Gastrocnemius medialis (tissue), 4 donors: Measurements from ENCODE around the gene NCAPH2. TPM values are rescaled to one million over a fixed set of nuclear protein-coding genes. Genes with fewer than 3 reads are reported as not detected.
A peak's percentile ranks its signal among the peaks of the same experiment; 100 is the strongest.

Source experiments
- ATAC-seq, 2 donors: fragments of 150-250 bp; one replicate each; pipeline ENCODE4 v1.9.1; 2016
- DNase-seq, 2 donors: peaks; one replicate each; pipeline ENCODE4 v3.0.0-alpha.2; 2019
- H3K27ac ChIP-seq, 4 donors: fragments of 200-600 bp; sonication (generic); 1 replicate in 1 of 4; 2 replicates in 3 of 4; pipeline ENCODE4 v1.5.1; 2016 to 2018; ENCODE audit warnings: mild to moderate bottlenecking in 2 of 4, moderate library complexity in 1 of 4
- H3K27me3 ChIP-seq, 3 donors: fragments of 200-600 bp; sonication (generic) in 2 of 3; 1 replicate in 1 of 3; 2 replicates in 2 of 3; pipeline versions ENCODE4 v1.5.1 to v1.6.0; 2016 to 2019; ENCODE audit warnings: mild to moderate bottlenecking in 1 of 3, moderate library complexity in 1 of 3
- H3K36me3 ChIP-seq, 2 donors: fragments of 200-600 bp; sonication (generic) in 1 of 2; one replicate each; pipeline ENCODE4 v1.5.1; 2017 to 2018
- H3K4me1 ChIP-seq, 2 donors: fragments of 200-600 bp; sonication (generic) in 1 of 2; one replicate each; pipeline ENCODE4 v1.5.1; 2016 to 2017; ENCODE audit warnings: mild to moderate bottlenecking in 2 of 2
- H3K4me3 ChIP-seq, 4 donors: fragments of 200-600 bp; sonication (generic) in 3 of 4; 1 replicate in 1 of 4; 2 replicates in 3 of 4; pipeline ENCODE4 v1.5.1; 2016 to 2019; ENCODE audit warnings: mild to moderate bottlenecking in 2 of 4
- H3K9me3 ChIP-seq, 3 donors: fragments of 200-600 bp; sonication (generic) in 2 of 3; 1 replicate in 1 of 3; 2 replicates in 2 of 3; pipeline ENCODE4 v1.5.1; 2016 to 2019
- POLR2A ChIP-seq, 2 donors: fragments of 450-650 bp; IDR thresholded peaks; one replicate each; pipeline ENCODE4 v1.6.1; 2017; ENCODE audit warnings: antibody characterized with exemption in 2 of 2, mild to moderate bottlenecking in 2 of 2, moderate library complexity in 2 of 2
- in situ Hi-C, 4 donors: fragments of 200-750 bp; cut with MboI; loops; one replicate each; pipeline versions ENCODE4 v1.15.0 to v1.8.0; 2017; ENCODE audit warnings: low sequenced_read_pairs in 4 of 4
- intact Hi-C: fragments of 100-400 bp; cut with DNase I; formaldehyde crosslinking; loops from one replicate; pipeline ENCODE4 v1.15.1; 2023; ENCODE audit warnings: low total_unique reads
- total RNA-seq, 4 donors: library from RNA; depleted of rRNA; stranded (reverse); fragments of >200 nt; gene quantifications; one replicate each; pipeline versions ENCODE4 v1.1.0 to v1.2.3, GENCODE V29; 2016
- TF ChIP-seq, protein P1 (sequence below), 5 experiments: fragments of 450-650 bp in 3 of 5; fragments of 200-600 bp in 2 of 5; sonication (generic) in 2 of 5; IDR thresholded peaks in 4 of 5; conservative IDR thresholded peaks in 1 of 5; 1 replicate in 4 of 5; 2 replicates in 1 of 5; pipeline ENCODE4 v1.5.1; 2016 to 2019; ENCODE audit warnings: antibody characterized with exemption in 5 of 5, mild to moderate bottlenecking in 3 of 5, moderate library complexity in 3 of 5

NCAPH2 gene
- total RNA-seq, 4 donors from 2014 or later, result 19.0 to 29.3 (median 23.4) TPM

DNA sequence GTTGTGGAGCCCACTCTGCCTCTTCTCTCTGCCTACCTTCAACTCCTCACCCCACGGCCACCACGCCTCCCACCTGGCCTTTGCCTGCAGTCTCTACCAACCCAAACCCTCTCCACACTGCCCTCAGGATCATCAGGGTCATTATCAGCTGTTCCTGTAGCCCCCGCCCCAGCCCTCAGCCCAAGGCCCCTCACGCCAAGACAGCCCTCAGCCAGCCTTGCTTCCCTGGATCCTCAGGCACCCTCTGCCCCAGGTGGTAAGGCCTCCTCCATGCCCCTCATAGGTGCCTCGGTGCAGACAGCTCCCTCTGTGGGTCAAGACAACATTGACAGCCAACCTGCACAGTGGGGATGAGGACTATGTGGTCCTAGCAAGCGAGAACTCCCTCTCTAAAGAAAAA lies 34.9 kb upstream of the NCAPH2 start:
- intact Hi-C loops, result no loop called here

DNA sequence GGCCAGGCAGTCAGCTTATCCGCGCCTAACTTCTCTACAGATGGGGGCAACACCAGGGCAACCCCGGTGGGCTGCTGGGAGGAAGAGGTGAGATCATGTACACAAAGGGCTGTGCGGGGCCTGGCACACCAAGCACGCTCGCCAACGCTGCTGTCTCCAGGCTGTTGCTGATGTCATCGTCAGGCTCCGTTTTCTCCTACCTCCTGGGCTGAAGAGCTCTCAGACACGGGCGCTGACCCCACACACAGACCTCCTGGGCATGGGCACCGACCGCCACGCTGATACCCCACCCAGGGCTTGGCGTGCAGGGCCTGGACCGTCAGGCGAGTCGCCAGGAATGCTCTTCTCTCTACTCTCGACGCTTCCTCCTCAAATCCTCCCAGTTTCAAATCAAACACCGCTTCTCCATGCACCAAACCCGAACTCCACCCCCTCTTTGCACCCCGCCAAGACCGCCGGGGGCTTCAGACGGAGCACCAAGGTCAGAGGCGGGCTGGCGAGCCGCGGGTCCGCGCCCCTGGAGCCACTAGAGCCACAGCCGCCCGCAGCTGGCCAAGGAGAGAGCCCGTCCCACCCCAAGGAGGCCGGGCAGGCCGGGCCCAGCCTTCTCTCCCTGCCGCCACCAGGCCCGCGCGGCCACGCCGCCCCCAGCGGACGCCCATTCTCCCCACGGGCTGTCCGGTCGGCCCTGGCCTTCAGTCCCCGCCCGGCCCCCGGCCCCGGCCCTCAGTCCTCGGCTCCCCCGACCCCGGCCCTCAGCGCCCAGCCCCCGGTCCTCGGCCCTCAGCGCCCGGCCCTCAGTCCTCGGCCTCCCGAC lies 34.0 kb upstream of the NCAPH2 start:
- no peak for DNase-seq
- intact Hi-C loops, result no loop called here
- H3K4me1 ChIP-seq, result peaks cover 45 to 54% of the 10 kb centered on the region in 2 donors

More for the DNA sequence above, 34.9 kb upstream of the NCAPH2 start:
- in situ Hi-C loops, result no loop called here
- Histone ChIP-seq H3K27me3 (no peaks in the 10 kb centered on the region), H3K36me3 (no peaks in the 10 kb centered on the region), H3K4me3 (peak overlapping the region in 3 of 4 donors; percentile 66 to 91 (median 85)), H3K9me3 (no peaks in the 10 kb centered on the region), H3K27ac (no peak overlapping the region), H3K4me1 (peaks cover 45 to 54% of the 10 kb centered on the region in 2 donors)
- DNase-seq (no peak), ATAC-seq (no peak)
- TF ChIP-seq, protein P1, sequence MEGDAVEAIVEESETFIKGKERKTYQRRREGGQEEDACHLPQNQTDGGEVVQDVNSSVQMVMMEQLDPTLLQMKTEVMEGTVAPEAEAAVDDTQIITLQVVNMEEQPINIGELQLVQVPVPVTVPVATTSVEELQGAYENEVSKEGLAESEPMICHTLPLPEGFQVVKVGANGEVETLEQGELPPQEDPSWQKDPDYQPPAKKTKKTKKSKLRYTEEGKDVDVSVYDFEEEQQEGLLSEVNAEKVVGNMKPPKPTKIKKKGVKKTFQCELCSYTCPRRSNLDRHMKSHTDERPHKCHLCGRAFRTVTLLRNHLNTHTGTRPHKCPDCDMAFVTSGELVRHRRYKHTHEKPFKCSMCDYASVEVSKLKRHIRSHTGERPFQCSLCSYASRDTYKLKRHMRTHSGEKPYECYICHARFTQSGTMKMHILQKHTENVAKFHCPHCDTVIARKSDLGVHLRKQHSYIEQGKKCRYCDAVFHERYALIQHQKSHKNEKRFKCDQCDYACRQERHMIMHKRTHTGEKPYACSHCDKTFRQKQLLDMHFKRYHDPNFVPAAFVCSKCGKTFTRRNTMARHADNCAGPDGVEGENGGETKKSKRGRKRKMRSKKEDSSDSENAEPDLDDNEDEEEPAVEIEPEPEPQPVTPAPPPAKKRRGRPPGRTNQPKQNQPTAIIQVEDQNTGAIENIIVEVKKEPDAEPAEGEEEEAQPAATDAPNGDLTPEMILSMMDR (IDR thresholded peaks at IDR 0.05 in 4 of 5, conservative IDR thresholded peaks at IDR 0.05 in 1 of 5), result no peak
- TF ChIP-seq POLR2A (IDR thresholded peaks at IDR 0.05), result no peak

DNA sequence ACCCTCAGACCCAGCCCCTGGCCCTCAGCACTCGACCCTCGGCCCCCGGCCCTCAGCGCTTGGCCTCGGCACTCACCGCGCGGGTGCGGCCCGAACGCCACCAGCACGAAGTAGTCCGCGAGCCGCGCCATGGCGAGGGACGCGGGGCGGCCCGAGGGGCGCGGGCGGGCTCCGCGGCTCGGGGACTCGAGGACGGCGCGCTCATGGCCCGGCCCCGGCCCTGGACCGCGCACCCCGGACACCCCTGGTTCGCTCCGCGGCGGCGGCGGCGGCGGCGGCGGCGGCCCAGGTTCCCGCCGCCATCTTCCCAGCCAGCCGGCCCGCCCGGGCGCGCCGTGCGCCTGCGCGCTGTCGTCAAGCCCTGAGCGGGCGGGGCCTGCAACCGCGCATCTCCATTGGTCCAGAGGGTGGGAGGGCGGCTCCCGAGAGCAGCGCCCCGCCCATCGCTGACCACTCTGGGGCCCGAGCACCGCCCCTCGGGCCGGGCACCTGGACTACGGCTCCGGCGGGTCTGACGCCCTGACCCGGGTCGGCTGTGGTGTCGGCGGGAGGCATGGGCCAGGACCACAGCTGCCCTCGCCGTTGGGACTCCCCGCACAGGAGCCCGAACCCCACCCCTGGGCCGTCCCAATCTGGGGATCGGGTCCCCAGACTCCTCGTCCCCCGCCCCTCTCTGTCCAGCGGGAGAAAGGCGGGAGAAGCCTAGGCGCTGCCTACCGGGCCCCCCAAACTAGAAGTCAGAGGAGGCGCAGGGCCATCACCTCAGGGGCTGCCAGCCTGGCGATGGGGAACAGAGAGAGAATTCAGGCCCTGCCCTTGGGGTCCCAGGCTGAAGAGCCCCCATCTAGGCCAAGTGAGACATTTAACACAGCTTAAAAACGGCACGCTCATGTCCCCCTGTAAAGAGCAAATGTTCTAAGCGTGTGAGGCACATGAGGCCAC lies 33.0 kb upstream of the NCAPH2 start, which contains the start of gene SBF1:
TSS of gene SBF1 (minus strand) at position 326 of the 942 bp plus-strand sequence. CDS start at position 131, 195 bp downstream.
- H3K4me1 ChIP-seq, result peaks cover 43 to 46% of the 10 kb centered on the region in 2 donors
- intact Hi-C loops, result loop anchor here (1.0 kb wide), 1 partner anchor 32 kb away; the partner anchor contains the start of gene LMF2
- H3K27ac ChIP-seq, result peak within 1 kb of the TSS; percentile 77 to 88 (median 86)
- peak within 1 kb of the TSS; percentile 66 to 95 (median 78) for H3K4me3 ChIP-seq
- no peaks in the 10 kb centered on the region for H3K36me3 ChIP-seq
- ATAC-seq (peak; percentile 91 to 95), DNase-seq (peak; percentile 85 to 89)
- H3K27me3 ChIP-seq, result peaks cover 3 to 7% (median 7%) of the 10 kb centered on the region in 3 donors
- no peaks in the 10 kb centered on the region for H3K9me3 ChIP-seq
- in situ Hi-C loops, result no loop called here
- TF ChIP-seq, protein P1 (IDR thresholded peaks at IDR 0.05 in 4 of 5, conservative IDR thresholded peaks at IDR 0.05 in 1 of 5), result no peak
- TF ChIP-seq POLR2A (IDR thresholded peaks at IDR 0.05), result peak; percentile 89 to 96

More for the DNA sequence above, 34.0 kb upstream of the NCAPH2 start:
- Histone ChIP-seq H3K36me3 (no peaks in the 10 kb centered on the region), H3K9me3 (no peaks in the 10 kb centered on the region), H3K27ac (peak overlapping the region; percentile 56 to 88 (median 82)), H3K27me3 (peaks cover 0 to 3% (median 0%) of the 10 kb centered on the region in 3 donors), H3K4me3 (peak overlapping the region; percentile 55 to 91 (median 76))
- TF ChIP-seq, protein P1 (IDR thresholded peaks at IDR 0.05 in 4 of 5, conservative IDR thresholded peaks at IDR 0.05 in 1 of 5), result no peak
- peak in 1 of 2 donors; percentile 24 for TF ChIP-seq POLR2A (IDR thresholded peaks at IDR 0.05)
- in situ Hi-C loops, result no loop called here
- ATAC-seq, result peak; percentile 6 to 14

DNA sequence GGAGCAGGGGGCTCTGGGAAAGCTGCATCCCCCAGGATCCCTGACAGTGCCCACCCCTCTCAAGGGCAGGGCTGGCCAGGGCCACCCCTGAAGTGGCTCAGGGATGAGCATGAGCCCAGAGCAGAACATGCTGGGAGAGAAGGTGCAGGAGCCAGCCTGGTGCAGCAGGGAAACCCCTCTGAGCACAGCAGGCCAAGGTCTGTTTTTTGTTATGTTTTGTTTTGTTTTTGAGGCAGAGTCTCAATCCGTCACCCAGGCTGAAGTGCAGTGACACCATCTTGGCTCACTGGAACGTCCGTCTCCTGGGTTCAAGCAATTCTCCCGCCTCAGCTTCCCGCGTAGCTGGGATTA lies 32.4 kb upstream of the NCAPH2 start:
- peak in 1 of 2 donors; percentile 5 for ATAC-seq
- in situ Hi-C loops, result no loop called here
- Histone ChIP-seq H3K4me3 (peak overlapping the region; percentile 66 to 95 (median 74)), H3K4me1 (peaks cover 37 to 40% of the 10 kb centered on the region in 2 donors), H3K27ac (peak overlapping the region; percentile 77 to 88 (median 86)), H3K36me3 (no peaks in the 10 kb centered on the region), H3K27me3 (peaks cover 10 to 13% (median 12%) of the 10 kb centered on the region in 3 donors), H3K9me3 (no peaks in the 10 kb centered on the region)
- intact Hi-C loops, result loop anchor here (1.0 kb wide), 1 partner anchor 32 kb away; the partner anchor contains the start of gene LMF2
- DNase-seq, result no peak
- TF ChIP-seq, protein P1 (IDR thresholded peaks at IDR 0.05 in 4 of 5, conservative IDR thresholded peaks at IDR 0.05 in 1 of 5), result no peak
- TF ChIP-seq POLR2A (IDR thresholded peaks at IDR 0.05), result no peak
